OCI-LY3 (cell line): ENCODE results near the gene SLC39A3.

Experiments used
- EZH2phosphoT487 ChIP-seq: fragments of 200-600 bp; shearing (Covaris generic); IDR thresholded peaks from 2 replicates; pipeline ENCODE4 v1.6.1; 2018; ENCODE audit warnings: antibody characterized with exemption, mixed run types, low read depth
- TF ChIP-seq, protein P1 (sequence below): fragments of 200-600, 300-600 bp; sonication (generic); IDR thresholded peaks from 2 replicates; pipeline ENCODE4 v1.5.1; 2014; ENCODE audit warnings: antibody characterized with exemption, low read length, low read depth

- TF ChIP-seq, protein P1, sequence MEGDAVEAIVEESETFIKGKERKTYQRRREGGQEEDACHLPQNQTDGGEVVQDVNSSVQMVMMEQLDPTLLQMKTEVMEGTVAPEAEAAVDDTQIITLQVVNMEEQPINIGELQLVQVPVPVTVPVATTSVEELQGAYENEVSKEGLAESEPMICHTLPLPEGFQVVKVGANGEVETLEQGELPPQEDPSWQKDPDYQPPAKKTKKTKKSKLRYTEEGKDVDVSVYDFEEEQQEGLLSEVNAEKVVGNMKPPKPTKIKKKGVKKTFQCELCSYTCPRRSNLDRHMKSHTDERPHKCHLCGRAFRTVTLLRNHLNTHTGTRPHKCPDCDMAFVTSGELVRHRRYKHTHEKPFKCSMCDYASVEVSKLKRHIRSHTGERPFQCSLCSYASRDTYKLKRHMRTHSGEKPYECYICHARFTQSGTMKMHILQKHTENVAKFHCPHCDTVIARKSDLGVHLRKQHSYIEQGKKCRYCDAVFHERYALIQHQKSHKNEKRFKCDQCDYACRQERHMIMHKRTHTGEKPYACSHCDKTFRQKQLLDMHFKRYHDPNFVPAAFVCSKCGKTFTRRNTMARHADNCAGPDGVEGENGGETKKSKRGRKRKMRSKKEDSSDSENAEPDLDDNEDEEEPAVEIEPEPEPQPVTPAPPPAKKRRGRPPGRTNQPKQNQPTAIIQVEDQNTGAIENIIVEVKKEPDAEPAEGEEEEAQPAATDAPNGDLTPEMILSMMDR: peak; percentile 35
- TF ChIP-seq EZH2phosphoT487: no peak
Measured at GRCh38 chr19:2782936-2783780, 43.3 kb upstream of the SLC39A3 start, which contains the start of gene SGTA.
